22Rv1 (cell line): ENCODE data around the gene PCGF2.

ENCODE experiments used
- ZFX ChIP-seq: fragments of 450-650 bp; IDR thresholded peaks from 2 replicates; pipeline ENCODE4 v1.6.1; 2017; ENCODE audit warnings: antibody characterized with exemption, borderline replicate concordance
- TF ChIP-seq, protein P1 (sequence below): fragments of 450-650 bp; IDR thresholded peaks from 2 replicates; pipeline ENCODE4 v1.5.1; 2017; ENCODE audit warnings: mild to moderate bottlenecking

DNA sequence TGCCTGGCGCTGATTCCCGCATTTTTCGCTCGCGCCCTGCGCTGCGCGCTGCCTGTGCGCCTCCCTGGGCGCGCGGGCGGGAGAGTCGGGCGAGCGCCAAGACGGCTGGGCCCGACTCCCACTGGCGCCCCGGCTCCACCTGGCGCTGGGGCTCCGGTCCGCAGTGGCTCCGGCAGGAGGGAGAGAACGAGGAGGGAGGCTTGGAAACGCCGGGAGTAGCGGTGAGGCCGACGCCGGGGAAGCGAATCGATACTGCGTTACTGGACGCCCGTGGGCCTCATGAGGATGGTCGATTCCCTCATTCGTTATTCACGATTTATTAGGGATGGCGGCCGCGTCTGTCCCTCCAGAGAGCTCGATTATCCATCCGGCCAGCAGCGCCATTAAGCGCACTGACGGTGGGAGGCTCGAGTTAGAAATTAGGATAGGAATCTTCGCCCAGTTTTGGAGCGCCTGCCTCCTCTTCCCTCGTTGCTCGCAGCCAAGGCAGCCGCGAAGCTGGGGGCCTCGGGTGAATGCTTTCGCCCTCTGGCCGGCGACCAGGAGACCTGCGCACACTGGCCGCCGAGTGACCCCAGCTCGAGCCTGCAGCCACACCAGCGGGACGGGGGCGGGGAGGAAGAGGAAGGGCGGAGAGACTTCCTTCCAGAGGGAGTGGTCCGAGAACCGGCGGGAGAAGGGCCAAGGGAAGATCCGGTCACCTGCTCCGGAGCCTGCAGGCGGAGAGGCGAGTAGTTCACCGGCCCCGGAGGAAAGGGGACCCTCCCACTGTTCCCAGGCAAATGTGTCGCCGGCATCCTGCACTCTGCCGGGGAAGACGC is 1.3 kb upstream of the PCGF2 start:
- TF ChIP-seq, protein P1, sequence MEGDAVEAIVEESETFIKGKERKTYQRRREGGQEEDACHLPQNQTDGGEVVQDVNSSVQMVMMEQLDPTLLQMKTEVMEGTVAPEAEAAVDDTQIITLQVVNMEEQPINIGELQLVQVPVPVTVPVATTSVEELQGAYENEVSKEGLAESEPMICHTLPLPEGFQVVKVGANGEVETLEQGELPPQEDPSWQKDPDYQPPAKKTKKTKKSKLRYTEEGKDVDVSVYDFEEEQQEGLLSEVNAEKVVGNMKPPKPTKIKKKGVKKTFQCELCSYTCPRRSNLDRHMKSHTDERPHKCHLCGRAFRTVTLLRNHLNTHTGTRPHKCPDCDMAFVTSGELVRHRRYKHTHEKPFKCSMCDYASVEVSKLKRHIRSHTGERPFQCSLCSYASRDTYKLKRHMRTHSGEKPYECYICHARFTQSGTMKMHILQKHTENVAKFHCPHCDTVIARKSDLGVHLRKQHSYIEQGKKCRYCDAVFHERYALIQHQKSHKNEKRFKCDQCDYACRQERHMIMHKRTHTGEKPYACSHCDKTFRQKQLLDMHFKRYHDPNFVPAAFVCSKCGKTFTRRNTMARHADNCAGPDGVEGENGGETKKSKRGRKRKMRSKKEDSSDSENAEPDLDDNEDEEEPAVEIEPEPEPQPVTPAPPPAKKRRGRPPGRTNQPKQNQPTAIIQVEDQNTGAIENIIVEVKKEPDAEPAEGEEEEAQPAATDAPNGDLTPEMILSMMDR: no peak
- no peak for TF ChIP-seq ZFX
